ENCODE measurements around the gene CD80.

CD80 gene

DNA sequence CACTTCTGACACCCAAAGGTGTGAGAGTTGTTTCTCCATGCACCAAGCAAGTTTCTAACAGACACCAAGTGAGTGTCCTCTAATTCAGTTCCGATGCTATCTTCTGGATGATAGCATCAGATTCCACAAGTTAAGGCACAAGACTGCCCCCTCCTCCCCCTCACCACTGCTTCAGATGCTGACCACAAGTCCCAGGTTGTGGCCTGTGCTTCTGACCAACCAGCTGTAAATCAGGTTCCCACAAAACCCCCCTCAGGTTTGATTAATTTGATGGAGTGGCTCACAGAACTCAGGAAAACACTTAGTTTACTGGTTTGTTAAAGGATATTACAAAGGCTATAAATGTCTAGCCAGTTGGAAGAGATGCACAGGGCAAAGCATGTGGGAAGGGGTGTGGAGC lies 31.3 kb upstream of the CD80 start:
- no peak overlapping the region for H3K27ac ChIP-seq (ENCODE audit: extremely low read depth, low read depth, low read length)
- H3K4me3 ChIP-seq (ENCODE audit: low read depth, low read length) = no peak overlapping the region
- no peaks in the 10 kb centered on the region for H3K36me3 ChIP-seq (ENCODE audit: control insufficient read depth in 2 of 2, insufficient read depth in 1 of 2, low read length in 2 of 2)
- ChIA-PET POLR2A (no interaction called here), CTCF (interaction anchor here (0.6 to 1.2 kb wide), 2 partner anchors 11 kb away, joined by 3 read pairs; no protein-coding TSS in a partner anchor)
- H3K4me1 ChIP-seq (ENCODE audit: control insufficient read depth, insufficient read depth, low read length) = no peaks in the 10 kb centered on the region
- no peaks in the 10 kb centered on the region for H3K9me3 ChIP-seq (ENCODE audit: control insufficient read depth, insufficient read depth, low read depth, low read length)
- TF ChIP-seq ZNF155 (tag by site-specific recombination; IDR thresholded peaks at IDR 0.05) (no peak), ZNF768 (tag by site-specific recombination; IDR thresholded peaks at IDR 0.05) (no peak), ZSCAN16 (tag by site-specific recombination; IDR thresholded peaks at IDR 0.05) (no peak), ZNF114 (tag by site-specific recombination; IDR thresholded peaks at IDR 0.05) (no peak)
- TF ChIP-seq, protein P1, sequence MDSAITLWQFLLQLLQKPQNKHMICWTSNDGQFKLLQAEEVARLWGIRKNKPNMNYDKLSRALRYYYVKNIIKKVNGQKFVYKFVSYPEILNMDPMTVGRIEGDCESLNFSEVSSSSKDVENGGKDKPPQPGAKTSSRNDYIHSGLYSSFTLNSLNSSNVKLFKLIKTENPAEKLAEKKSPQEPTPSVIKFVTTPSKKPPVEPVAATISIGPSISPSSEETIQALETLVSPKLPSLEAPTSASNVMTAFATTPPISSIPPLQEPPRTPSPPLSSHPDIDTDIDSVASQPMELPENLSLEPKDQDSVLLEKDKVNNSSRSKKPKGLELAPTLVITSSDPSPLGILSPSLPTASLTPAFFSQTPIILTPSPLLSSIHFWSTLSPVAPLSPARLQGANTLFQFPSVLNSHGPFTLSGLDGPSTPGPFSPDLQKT (IDR thresholded peaks at IDR 0.05; ENCODE audit: borderline replicate concordance, low read depth, low read length) = no peak

DNA sequence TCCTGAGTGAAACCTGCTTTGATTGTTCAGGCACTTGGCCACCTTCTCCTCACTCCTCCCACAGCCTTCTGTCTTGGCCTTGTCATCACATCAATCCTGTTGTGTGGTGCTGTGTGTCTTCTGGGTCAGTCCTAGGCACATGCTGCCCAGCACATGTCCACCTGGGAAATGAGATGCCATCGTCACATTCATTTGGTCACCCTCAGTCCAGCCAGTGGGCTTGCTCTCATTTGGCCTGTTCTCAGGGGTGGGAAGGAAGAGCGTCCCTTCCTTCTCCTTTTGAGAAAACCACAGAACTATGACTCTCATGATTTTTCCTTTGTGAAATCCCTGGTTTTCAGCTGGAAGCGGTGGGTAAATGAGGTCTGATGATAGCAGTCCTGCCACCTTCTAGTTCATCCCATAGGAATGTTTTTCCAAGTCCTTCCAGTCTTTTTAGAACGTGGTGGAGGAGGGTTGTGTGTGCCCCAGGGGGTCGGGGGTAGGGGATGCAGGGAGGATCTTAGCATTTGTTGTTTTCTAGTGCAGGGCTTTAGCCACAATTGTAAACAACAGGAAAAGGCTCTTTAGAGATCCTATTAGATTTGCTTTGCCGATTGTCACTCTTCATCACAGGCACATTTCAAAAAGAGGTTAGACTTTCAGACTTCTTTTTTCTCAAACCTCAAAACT lies 29.8 kb upstream of the CD80 start:
- Histone ChIP-seq H3K4me1 (ENCODE audit: control insufficient read depth, insufficient read depth, low read length) (no peaks in the 10 kb centered on the region), H3K4me3 (ENCODE audit: low read depth, low read length) (no peak overlapping the region), H3K9me3 (ENCODE audit: control insufficient read depth, insufficient read depth, low read depth, low read length) (no peaks in the 10 kb centered on the region), H3K27ac (ENCODE audit: extremely low read depth, low read depth, low read length) (no peak overlapping the region), H3K36me3 (ENCODE audit: control insufficient read depth in 2 of 2, insufficient read depth in 1 of 2, low read length in 2 of 2) (no peaks in the 10 kb centered on the region)
- CTCF ChIA-PET = no interaction called here
- POLR2A ChIA-PET = interaction anchor here (1.1 kb wide), 1 partner anchor 91 kb away, joined by 3 read pairs; the partner anchor contains the start of gene TIMMDC1
- TF ChIP-seq ZNF549 (tag by site-specific recombination; IDR thresholded peaks at IDR 0.05) = no peak
- no peak for TF ChIP-seq ZNF501 (tag by site-specific recombination; IDR thresholded peaks at IDR 0.05)
- no peak for TF ChIP-seq KLF9 (tag by site-specific recombination; IDR thresholded peaks at IDR 0.05; ENCODE audit: low read depth)
- TF ChIP-seq ZNF354C (tag by site-specific recombination; IDR thresholded peaks at IDR 0.05; ENCODE audit: borderline replicate concordance, low read depth) = no peak
- TF ChIP-seq ZNF785 (tag by site-specific recombination; IDR thresholded peaks at IDR 0.05) = no peak
- TF ChIP-seq, protein P2, sequence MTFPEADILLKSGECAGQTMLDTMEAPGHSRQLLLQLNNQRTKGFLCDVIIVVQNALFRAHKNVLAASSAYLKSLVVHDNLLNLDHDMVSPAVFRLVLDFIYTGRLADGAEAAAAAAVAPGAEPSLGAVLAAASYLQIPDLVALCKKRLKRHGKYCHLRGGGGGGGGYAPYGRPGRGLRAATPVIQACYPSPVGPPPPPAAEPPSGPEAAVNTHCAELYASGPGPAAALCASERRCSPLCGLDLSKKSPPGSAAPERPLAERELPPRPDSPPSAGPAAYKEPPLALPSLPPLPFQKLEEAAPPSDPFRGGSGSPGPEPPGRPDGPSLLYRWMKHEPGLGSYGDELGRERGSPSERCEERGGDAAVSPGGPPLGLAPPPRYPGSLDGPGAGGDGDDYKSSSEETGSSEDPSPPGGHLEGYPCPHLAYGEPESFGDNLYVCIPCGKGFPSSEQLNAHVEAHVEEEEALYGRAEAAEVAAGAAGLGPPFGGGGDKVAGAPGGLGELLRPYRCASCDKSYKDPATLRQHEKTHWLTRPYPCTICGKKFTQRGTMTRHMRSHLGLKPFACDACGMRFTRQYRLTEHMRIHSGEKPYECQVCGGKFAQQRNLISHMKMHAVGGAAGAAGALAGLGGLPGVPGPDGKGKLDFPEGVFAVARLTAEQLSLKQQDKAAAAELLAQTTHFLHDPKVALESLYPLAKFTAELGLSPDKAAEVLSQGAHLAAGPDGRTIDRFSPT (tag by site-specific recombination; IDR thresholded peaks at IDR 0.05) = no peak
- TF ChIP-seq ZNF140 (tag by site-specific recombination; IDR thresholded peaks at IDR 0.05) = no peak
- TF ChIP-seq ZNF654 (tag by site-specific recombination; IDR thresholded peaks at IDR 0.05; ENCODE audit: low read depth) = no peak
- TF ChIP-seq HOXD13 (CRISPR knock-in tag; IDR thresholded peaks at IDR 0.05; ENCODE audit: borderline replicate concordance) = no peak
- no peak for TF ChIP-seq SP2 (tag by site-specific recombination; IDR thresholded peaks at IDR 0.05)
- no peak for TF ChIP-seq ZNF677 (tag by site-specific recombination; IDR thresholded peaks at IDR 0.05)
- TF ChIP-seq, protein P3, sequence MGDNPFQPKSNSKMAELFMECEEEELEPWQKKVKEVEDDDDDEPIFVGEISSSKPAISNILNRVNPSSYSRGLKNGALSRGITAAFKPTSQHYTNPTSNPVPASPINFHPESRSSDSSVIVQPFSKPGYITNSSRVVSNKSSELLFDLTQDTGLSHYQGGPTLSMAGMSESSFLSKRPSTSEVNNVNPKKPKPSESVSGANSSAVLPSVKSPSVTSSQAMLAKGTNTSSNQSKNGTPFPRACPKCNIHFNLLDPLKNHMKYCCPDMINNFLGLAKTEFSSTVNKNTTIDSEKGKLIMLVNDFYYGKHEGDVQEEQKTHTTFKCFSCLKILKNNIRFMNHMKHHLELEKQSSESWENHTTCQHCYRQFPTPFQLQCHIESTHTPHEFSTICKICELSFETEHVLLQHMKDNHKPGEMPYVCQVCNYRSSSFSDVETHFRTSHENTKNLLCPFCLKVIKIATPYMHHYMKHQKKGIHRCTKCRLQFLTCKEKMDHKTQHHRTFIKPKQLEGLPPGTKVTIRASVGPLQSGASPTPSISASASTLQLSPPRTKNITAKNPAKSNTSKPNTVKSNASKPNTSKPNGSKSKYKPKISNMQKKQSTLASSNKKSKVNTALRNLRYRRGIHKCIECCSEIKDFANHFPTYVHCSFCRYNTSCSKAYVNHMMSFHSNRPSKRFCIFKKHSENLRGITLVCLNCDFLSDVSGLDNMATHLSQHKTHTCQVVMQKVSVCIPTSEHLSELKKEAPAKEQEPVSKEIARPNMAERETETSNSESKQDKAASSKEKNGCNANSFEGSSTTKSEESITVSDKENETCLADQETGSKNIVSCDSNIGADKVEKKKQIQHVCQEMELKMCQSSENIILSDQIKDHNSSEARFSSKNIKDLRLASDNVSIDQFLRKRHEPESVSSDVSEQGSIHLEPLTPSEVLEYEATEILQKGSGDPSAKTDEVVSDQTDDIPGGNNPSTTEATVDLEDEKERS (tag by site-specific recombination; IDR thresholded peaks at IDR 0.05) = no peak
- no peak for TF ChIP-seq ZNF138 (tag by site-specific recombination; IDR thresholded peaks at IDR 0.05; ENCODE audit: borderline replicate concordance)
- no peak for TF ChIP-seq ZNF248 (tag by site-specific recombination; IDR thresholded peaks at IDR 0.05)
- no peak for TF ChIP-seq ZNF214 (tag by site-specific recombination; IDR thresholded peaks at IDR 0.05; ENCODE audit: borderline replicate concordance)
- TF ChIP-seq ZNF747 (tag by site-specific recombination; IDR thresholded peaks at IDR 0.05) = no peak
